GM18867 (cell line): Measurements from ENCODE around the gene PTGIS.
"Not testable (repeated sequence)": the region's sequence is repeated elsewhere in the genome, so short reads cannot be mapped to it uniquely, and the experiment has no call there.

Experiments
- ATAC-seq: cut with Tn5 transposase; IDR thresholded peaks from one replicate; pipeline ENCODE4 v1.9.1; 2021; ENCODE audit warnings: mild to moderate bottlenecking, moderate library complexity; ENCODE audit not compliant: unreplicated experiment

PTGIS gene

DNA sequence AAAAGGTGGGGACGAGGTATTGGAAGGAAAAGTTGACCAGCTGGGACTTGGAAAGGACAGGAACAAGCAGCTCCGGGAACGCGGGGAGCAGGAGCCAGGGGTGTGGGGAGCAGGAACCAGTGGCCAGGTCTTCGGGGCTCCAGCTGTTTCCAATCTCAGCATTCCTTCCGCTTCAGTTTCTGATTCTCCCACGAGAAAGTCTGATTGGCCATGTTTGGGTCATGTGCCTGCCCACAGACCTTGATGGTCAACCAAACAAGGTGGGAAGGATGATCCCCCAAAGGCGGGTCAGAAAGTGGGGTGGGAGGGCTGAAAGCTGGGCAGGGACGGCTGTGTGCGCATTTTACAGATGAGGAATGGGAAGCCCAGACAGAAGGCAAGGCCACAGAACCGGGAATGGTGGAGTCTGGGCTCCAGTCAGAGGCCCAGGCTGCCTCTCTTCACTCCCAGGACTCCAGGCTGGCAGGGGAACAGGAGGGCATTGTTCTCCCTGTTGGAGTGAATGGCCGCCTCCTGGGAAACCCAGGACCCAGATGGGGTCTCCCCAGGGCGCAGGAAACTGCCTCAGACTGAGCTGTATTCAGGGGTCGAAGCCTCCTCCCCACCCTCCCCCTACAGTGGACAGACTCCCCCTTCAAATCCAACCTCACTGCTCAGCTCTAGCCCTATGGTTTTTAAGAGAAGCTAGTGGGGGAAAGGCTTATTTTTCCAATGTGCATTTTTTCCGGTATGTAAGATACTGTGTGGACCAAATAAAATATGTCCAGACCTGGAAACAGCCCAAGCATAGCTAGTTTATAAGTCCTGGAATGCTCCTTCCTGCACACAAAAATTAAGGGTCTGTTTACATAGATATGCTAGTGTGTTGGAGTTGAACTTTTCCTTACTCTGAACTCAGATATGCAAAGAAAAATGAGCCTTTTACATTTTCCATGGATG lies 12.2 kb upstream of the PTGIS start:
- ATAC-seq = no peak

GRCh38 chr20:49579195-49579594 lies 11.3 kb upstream of the PTGIS start:
- ATAC-seq = no peak

- no peak for ATAC-seq
Observed at GRCh38 chr20:49578436-49578835, 10.5 kb upstream of the PTGIS start.

GRCh38 chr20:49575551-49576060 lies 7.7 kb upstream of the PTGIS start:
- ATAC-seq = no peak

GRCh38 chr20:49573900-49574416 lies 6.0 kb upstream of the PTGIS start:
- no peak for ATAC-seq

DNA sequence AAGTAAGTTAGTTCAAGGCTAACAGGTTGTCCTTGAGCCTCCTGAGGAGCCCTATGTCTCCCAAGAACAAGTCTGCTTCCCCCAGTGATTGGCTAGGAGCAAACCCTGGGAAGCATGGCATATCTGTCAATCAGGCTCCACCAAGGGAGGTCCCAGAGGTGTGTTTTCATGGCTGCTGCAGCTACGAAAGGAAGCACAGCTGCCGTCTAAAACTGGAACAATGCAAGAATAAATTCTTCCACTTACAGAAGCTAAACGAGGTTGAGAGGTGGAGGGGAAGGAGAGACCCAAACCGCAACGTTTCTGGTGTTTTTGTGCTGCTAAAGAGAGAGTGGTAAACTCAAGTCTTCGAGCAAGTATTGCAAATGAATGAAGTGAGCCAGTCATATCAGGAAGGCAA lies 4.9 kb upstream of the PTGIS start:
- ATAC-seq = no peak

DNA sequence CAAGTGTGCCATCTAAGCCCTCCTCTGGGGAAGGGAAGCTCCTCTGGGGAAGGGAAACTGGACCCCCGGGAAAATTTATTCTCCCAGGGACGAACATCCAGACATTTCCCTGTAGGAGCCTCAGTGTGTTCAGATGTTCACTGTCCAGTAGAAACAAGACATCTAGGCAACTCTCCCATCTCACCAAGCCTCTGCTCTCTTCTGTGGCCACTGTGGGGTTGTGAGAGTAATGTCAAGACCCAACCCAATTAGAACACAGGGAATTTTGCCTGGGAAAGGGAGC lies 3.6 kb upstream of the PTGIS start:
- no peak for ATAC-seq

DNA sequence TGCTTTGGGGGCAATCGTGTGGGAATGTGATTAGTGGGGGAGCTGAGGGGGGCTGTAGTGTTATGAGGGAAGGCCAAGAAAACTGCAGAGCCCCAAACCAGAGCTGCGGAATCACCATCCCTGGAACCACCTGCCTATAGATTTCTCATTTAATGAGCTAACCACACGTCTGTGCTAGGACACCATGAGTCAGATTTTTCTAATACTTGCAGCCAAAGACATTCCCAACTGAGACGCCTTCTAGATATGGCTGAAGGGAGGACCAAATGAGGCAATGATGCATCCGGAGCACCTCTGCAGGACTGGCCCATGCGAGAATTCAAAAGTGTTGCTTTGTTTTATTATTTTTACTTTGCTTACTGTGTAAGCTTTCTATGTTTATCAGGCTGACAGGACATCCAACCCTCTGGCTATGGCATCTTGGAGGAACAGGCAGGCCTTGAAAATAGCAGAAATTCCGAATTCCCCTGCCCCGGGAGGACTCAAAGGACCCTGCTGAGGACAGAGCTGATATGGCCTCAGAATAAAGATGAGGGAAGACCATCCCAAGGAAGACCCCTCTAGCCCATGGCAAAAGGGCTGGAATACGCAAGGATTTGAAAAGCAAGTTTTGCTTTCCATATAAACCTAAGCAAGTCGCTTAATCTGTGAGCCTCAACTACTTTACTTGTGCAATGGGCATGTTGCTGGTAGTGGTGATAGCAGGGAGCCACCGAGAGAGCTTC lies 3.1 kb upstream of the PTGIS start:
- ATAC-seq = no peak

GRCh38 chr20:49570161-49570827 lies 2.4 kb upstream of the PTGIS start:
- ATAC-seq = no peak

- ATAC-seq = no peak
Observed at GRCh38 chr20:49569411-49570115, 1.6 kb upstream of the PTGIS start.

- no peak for ATAC-seq
Observed at GRCh38 chr20:49568278-49569151, 578 bp upstream of the PTGIS start.

DNA sequence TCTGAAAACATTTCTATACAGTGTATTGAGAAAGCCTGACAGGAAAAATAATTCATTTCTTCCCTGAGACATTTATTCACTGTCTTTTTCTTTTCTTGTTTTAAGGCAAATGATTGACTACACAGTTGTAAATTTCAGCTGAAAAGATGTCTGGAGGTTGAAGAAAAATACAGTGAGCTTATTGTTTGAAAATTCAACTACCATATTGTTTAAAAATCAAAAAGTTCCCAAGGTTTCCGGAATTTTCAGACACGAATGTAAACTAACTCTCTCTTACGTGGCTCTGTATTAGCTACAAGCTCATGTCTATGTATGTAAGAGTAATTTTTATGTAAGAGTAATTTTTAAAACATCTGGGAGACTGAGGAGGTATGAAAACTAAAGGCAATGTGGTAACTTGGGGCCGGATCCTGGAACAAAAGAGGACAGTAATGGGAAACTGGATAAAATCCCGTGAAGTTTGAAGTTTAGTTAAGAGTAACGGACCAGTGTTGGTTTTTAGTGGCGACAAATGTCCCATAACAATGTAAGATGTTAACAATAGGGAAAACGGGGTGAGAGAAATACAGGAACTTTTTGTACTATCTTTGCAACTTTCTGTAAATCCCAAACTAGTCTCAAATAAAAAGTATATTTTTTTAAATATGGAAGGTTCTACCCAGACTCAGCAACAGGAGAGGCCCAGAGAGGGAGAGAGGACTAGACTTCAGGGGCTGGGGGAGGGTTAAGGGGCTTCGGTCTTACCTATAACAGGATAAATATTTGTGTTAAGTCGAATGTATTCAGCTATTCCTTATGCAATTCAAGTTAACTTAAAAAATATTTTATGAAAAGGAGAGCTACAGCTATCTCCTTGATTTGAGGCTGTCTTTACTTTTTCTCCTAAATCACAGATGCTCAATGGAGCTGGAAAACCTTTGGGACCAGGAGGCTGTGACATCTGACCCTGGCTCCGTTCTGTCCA lies 1.3 kb downstream of the PTGIS start:
- no peak for ATAC-seq

DNA sequence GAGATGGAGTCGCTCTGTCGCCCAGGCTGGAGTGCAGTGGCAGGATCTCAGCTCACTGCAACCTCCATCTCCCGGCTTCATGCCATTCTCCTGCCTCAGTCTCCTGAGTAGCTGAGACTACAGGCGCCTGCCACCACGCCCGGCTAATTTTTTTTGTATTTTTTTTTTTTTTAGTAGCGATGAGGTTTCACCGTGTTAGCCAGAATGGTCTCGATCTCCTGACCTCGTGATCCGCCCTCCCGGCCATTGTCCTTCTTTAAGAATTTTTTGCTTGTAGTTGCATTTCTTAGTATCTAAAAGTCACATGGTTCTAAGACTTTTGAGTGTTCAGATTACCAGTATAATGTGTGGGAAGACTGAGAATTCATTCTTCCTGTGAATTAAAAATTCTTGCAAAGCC lies 2.9 kb downstream of the PTGIS start:
- not testable (repeated sequence) for ATAC-seq

DNA sequence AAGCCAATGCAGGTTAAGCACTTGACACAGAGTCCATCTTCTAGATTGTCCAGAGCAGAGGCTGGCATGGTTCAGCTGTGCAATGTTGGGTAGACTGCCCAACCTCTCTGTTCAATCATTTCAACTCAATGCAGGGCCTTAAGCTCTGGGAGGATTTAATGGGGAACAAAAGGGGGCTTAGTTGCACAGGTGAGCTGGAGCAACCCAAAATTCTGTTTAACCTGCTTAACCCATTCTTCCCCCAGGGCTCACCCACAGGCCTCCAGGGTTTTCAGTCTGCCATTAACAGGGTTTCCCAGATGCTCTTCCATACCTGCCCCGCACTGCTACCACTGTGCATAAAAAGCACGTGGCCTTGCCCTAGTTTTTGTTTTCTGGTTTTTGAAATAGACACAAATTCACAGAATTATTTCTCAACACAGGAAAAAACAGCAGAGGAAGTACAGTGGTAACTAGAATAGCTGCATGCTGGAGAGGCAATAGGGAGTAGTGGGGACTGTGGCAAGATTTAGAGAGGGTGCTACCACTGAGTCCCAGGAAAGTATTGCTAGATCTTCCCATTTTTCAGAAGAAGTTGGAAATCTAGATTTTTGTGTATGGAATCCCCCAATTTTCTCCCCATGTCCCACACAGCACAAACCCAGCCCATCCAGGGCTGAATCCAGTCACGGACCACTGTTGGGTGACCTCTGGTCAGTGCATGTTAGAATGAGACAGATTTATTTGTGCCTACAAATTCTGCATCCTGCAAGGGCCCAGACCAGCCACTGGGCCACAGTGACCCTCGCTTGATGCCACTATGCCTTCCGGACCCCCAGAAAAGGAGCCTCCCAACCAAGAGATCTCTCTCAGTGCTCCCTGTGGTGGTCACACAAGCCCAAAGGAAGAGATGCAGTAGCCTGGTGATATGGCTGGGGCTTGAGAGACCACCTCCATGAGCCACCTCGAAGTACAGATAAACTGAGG lies 4.6 kb downstream of the PTGIS start:
- no peak for ATAC-seq

- no peak for ATAC-seq
Observed at GRCh38 chr20:49562311-49563014, 5.5 kb downstream of the PTGIS start.

GRCh38 chr20:49561806-49562205 lies 6.1 kb downstream of the PTGIS start:
- no peak for ATAC-seq

DNA sequence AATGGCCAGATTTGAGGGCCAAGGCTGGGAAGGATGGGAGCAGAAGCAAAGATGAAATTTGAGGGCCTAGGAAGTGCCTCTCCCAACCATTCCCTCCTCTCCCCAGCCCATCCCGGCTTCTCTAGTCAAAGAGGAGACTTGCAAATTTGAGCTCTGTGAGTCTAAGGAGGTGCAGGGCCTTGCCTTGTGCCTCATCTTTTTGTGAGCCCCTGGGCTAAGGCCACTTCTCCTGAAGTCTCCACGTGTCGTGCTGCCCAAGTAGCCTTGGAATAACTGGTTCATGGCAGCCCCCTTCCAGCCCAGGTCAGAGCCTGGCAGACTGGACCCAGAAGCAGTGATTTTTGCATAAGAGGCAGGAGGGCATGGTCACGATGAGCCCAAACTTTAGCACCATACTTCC lies 6.7 kb downstream of the PTGIS start:
- ATAC-seq = no peak
